ENCODE measurements around the gene FAM222B.
"Not testable (repeated sequence)": the region's sequence is repeated elsewhere in the genome, so short reads cannot be mapped to it uniquely, and the experiment has no call there.

- TF ChIP-seq, protein P1, sequence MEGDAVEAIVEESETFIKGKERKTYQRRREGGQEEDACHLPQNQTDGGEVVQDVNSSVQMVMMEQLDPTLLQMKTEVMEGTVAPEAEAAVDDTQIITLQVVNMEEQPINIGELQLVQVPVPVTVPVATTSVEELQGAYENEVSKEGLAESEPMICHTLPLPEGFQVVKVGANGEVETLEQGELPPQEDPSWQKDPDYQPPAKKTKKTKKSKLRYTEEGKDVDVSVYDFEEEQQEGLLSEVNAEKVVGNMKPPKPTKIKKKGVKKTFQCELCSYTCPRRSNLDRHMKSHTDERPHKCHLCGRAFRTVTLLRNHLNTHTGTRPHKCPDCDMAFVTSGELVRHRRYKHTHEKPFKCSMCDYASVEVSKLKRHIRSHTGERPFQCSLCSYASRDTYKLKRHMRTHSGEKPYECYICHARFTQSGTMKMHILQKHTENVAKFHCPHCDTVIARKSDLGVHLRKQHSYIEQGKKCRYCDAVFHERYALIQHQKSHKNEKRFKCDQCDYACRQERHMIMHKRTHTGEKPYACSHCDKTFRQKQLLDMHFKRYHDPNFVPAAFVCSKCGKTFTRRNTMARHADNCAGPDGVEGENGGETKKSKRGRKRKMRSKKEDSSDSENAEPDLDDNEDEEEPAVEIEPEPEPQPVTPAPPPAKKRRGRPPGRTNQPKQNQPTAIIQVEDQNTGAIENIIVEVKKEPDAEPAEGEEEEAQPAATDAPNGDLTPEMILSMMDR (conservative IDR thresholded peaks at IDR 0.05; ENCODE audit: low read depth in 2 of 2), result not testable (repeated sequence)
- not testable (repeated sequence) for TF ChIP-seq EZH2phosphoT487 (IDR thresholded peaks at IDR 0.05; ENCODE audit: unreplicated experiment); REST (IDR thresholded peaks at IDR 0.05; ENCODE audit: unreplicated experiment); EZH2 (IDR thresholded peaks at IDR 0.05; ENCODE audit: low read depth, unreplicated experiment); POLR2AphosphoS5 (IDR thresholded peaks at IDR 0.05; ENCODE audit: low read depth); CREB1 (CRISPR knock-in tag; IDR thresholded peaks at IDR 0.05; ENCODE audit: low read depth); STAT1 (IDR thresholded peaks at IDR 0.05; ENCODE audit: unreplicated experiment)
Observed at GRCh38 chr17:28846699-28847098, 4.1 kb upstream of the FAM222B start.
